Inferior parietal cortex (tissue), 1 donor: Measurements from ENCODE around the gene GID8.

ENCODE experiments used
- DNase-seq: peaks from one replicate; pipeline ENCODE4 v3.0.0-alpha.2; 2016; ENCODE audit errors: extremely low spot score

Gene GID8

DNA sequence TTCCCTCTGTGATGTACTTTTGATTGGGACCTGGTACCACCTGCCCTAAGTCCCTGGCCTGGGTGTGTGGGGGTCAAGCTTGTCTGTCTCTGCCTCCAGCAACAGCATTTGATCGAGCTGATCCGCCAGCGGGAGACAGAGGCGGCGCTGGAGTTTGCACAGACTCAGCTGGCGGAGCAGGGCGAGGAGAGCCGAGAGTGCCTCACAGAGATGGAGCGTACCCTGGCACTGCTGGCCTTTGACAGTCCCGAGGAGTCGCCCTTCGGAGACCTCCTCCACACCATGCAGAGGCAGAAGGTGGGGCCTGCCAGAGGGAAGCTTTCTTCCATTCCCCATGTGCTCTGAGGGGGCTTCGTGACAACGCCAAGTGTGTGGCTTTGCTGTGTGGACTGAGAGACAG is 5.4 kb downstream of the GID8 start:
- no peak for DNase-seq

DNA sequence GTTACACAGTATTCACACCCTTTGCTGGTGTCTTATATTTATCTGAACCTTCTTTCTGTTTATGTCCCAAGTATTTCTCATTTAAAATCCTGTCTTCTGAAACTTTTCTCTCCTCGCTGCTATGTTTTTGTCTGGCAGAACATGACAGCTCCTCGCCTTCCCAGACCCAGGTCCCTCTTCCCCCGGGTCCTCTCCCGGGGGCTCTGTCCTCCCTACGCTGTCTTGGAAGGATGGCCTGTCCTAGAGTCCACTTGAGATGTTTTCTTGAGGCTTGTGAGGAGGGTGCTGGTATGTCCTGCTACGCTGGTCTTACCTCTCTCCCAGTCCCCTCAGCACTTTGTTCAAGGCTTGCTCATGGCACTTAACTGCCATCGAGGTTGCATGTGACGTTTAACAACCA is 6.2 kb downstream of the GID8 start:
- DNase-seq = no peak

DNA sequence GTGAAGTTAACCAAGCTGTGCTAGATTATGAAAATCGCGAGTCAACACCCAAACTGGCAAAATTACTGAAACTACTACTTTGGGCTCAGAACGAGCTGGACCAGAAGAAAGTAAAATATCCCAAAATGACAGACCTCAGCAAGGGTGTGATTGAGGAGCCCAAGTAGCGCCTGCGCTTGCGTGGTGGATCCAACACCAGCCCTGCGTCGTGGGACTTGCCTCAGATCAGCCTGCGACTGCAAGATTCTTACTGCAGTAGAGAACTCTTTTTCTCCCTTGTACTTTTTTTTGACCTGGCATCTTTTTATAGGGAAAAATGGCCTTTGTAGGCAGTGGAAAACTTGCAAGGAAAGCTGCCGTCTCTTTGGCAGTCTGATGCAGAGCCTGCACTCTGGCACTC is 6.8 kb downstream of the GID8 start:
- no peak for DNase-seq

DNA sequence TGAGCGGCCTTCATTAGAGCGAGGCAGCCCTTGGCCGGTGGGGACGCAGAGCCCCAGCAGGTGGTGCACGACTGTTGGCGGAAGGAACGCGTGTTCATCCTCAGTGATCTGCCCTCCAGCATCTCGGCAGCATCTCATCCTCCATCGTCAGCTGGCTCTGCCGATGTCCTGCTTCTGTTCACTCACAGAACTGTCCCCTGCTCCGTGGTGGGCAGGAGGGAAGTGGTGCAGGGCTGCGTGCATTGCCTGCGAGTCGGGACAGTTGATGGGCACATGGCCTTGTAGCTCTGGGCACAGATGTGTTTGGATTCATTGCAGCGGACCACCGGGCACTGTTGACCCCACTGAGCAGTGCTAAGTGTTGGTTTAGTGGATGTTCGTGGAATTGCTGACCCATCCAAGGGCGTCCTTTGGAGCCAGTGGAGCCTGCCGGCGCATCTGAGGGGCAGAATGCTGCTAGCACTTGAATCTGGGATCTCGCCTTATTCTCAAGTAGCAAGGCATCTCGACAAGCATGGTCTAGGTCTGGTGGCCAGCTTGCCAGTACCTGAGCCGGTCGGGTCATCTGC is 7.9 kb downstream of the GID8 start:
- no peak for DNase-seq

DNA sequence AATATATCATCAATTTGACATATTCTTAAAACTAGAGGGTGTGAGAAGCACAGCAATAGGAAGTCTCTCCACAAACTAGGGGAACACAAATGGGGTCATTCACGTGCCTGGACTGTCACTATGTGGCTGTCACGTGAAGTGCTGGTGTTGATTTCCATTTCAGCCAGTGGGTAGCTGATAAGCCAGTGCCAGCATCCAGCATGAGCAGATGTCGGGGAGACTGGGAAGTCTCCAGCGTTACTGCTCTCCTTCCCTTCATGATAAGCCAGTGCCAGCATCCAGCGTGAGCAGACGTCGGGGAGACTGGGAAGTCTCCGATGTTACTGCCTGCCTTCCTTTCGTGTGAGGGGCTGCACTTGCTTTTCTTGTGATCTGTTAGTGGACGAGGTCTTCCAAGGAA is 9.0 kb downstream of the GID8 start:
- DNase-seq = peak; percentile 21

DNA sequence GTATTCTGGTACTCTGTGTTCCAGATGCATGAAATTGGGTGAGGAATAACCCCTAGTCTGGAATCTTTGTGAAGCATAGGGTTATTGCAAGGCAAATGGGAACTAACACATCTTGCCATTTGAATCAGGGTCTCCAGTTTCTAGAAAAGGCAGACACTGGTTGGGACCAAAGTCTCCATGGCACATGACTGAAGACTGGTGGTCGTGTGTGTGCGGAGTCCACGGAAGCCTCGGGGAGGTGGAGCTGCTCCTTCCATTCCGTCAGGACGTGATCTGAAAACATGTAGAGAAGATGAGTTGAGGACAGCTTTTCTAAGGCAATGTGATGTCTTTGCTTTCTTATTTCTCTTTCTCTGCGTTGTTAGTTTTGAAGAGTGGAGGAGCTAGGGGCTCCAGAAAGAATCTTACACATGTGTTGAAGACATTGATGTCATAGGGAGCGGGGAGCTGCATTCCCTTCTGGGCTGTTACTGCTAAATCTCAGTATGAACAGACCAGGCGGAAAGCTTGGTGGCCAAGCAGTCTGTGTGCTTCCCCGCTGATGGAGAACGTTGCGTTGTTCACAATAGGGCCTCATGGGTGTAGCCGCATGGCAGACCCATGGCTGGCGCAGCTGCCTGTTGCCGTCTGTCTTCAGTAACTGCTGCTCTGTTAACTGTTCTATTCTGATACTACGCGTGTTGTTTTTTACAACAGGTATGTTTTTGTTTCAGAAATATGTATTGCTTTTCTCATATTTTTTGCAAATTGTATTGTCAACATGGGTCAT is 9.8 kb downstream of the GID8 start:
- DNase-seq = no peak

DNA sequence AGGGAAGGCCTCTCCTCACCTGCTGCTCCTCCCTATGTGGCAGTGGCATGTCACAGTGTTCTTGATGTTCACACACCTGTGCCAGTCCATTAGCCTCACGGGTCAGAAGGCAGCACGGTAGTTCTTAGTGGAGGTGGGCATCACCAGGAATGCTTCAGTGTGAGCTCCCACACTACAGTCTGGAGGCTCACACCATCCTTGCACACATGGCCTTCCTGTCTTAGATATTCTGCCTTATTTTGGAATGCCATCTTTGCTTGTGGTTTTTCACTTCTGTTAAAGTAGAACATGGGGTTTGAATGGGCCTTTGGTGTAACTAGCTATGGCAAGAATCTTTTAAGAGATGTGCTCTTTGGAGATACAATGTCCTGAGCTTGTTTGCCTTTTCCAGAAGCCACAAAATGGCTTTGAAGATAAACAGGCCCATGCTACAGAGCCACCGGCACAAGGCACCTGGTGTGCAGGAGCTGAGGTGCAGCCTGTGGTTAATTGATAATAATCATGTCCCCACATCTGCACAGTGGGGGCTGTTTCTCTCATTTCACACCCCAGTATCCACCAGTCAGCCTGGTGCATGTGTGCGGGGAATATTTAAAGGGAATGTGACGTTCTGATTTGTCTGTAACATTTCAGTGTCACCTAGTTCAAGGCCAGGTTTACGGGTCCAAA is 11.3 kb downstream of the GID8 start:
- no peak for DNase-seq

DNA sequence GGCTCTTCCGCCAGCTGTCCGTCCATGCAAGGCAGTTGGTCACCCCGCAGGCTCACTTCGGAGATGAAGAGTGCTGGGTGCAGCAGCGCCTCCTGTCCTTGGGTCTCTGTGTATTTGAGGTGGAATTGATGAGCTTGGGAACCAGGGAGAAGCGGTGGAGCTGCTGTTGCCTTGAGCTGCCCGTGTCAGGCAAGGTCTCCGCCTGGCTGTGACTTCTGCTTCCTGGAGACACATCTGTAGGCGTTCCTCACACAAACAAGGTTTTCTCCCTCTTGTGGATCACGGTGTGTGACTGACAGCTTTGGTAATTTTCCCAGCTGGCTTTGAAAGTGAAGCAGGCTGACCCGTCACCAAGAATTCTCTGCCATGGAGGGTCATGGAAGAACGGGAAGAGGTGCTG is 12.0 kb downstream of the GID8 start:
- no peak for DNase-seq

DNA sequence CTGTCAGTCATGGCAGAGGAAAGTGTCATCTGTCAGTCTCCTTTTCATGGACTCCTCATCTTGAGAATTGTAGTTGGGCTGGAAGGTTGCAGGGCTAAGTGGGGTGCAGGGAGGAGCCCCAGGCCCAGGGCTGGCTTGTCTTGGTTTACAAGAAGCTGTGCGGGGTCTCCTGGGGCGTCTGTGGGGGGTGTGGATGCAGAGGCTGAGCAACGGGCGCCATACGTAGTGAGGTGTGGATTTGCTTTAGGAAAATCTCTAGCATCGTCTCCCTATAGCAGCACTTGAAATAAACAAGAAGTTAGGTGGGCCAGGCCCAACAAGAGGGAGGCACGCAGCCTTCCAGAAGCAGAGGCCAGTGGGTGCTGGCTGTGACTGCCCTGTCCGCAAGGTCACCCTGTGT is 12.8 kb downstream of the GID8 start:
- no peak for DNase-seq

DNA sequence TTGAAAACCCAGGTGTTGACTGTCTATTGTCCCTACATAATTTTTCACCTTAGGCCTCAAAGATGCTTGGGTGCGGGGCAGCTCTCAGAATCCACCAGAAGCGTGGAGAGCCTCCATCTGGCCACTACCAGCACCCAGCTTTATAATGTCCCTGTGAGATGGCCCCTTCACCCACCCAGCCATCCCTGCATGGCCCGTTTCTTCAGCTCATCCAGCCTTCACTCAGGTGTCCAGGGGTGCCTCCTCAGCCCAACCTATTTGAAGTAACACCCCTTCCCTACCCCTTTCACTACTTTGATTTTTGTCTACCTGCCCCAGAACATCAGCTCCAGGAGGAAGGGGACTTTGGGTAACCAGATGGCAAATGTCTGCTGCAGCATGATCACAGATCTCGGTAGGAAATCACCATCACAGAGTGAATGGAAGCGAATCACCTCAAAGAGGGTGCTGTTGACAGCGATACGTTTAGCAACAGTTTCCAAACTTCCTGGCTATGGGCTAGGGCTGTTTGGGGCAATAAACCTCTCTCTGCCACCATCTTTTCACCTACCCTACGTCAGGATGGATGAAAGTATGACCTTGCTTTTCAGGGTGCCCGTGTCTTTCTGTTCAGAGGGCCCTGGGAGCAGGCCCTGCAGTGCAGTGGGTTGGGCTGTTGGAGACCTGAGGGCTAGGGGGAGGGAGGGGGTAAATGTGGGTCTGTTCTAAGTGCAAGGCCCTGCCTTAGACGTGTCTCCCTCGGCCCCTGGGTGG is 13.4 kb downstream of the GID8 start:
- no peak for DNase-seq

DNA sequence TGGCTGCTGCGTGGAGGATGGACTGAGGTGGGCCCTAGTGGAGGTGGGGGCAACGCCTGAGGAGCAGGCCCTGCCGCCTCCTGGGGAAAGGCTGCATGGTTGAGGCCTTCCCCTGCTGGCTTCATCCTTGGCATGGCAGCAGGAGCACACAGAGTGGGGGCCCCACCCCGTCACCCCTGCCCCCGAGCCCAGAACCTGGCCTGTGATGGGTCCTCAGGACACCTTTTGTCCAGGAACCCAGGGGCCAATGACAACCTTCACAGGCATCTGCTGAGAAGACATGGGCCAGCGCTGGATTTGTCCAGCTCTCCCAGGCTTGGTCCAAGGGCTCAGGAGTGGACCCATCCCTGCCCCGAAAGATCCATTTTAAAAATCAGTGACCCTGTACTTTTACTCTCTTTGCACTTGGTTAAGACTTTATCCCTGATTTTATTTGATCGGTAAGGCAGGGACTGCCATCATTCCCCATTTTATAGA is 14.0 kb downstream of the GID8 start:
- DNase-seq = no peak

DNA sequence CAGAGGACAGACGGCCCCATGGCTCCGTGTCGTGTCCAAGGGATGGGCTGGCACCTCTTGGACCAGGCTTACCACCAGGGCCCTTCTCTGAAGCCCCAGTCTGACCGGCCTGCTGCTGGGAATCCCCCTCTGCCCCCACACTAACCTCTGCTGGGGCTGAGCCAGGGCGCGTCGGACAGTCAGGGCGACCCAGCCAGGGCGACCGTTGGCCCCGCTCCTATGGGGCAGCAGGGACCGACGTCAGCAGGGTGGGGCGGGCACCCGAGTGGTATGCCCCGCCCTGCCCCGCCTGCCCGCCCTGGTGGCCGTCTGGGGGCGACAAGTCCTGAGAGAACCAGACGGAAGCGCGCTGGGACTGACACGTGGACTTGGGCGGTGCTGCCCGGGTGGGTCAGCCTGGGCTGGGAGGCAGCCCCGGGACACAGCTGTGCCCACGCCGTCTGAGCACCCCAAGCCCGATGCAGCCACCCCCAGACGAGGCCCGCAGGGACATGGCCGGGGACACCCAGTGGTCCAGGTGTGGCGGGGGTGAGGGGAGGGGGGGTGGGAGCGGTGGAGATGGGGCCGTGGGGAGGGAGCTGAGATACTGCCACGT is 14.5 kb downstream of the GID8 start, which contains the start of gene SLC17A9:
Gene SLC17A9 (plus strand): TSS at position 337 of the 595 bp plus-strand sequence. CDS start 122 bp downstream, at position 459.
- DNase-seq = no peak

DNA sequence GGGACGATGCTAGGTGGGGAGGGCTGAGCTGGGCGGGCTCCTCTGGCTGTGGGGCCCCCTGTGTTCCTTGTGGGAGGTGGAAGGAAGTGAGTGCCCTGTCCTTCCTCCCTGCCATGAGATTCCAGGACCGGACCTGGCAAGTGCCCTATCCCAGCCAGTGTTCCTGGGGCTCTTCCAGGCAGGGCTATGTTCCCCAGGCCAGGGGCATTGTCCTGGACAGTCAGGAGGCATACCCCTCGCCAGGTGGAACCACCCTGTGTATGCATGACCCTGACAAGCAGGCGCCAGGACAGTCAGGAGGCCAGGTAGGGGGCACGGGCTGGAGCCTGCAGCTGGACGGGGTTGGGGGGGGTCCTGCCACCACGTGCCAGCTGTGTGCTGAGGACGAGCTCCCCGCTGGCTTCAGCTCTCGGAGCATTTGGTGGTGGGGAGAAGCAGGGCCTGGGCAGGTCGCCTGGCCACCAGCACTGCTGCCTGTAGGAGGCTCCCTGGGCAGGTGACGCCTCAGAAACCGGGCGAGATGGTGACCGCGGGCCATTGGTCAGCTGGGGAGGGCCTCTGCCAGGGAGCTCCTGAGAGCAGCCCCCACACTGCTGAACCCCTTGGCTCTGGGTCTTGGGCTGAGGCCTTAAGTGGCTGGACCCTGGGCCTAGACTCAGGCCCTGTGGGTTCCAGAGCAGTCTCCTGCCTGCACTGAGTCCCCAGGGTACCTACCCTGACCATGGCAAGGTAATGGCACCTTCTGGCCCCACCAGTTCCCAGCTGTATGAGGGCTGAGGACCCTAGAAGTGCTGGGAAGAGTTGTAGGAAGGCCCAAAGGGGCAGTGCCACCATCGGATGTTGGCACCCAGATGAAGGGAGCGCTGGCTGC is 15.3 kb downstream of the GID8 start:
- no peak for DNase-seq

DNA sequence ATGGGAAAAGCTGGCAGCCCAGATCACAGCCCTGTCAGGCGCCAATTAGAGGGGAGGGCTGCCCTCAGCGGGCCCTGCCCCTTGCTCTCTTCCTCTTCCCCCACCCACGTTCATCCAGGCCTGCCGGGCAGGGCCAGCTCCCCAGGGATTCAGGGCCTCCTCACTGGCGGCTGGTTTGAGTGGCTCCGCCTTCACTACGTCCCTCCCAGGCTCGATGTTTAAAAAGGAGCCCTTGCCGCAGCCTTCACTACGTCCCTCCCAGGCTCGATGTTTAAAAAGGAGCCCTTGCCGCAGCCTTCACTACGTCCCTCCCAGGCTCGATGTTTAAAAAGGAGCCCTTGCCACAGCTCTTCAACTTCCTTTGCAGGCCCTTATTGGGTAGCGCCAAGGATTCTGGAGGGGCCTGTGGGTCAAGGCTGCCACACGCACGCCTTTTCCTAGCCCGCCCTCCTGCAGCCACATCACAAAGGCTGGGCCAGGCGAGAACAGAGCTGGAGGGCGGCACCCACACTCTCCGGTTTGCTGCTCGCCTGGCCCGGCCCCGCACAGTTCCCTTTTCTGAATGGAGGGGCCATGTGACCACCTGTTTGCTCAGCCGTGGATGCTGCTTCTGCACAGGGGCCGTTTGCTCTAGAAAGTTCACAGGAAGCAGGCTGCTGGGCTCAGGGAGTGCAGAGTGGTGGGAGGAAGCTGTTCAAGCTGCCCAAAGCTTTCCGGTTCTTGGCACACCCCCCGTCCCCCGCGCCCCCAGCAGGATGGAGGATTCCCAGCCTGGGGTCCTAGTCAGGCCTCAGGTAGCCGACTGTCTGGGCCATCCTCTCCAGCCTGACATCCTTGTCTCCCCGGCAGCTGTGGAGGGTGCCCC is 16.1 kb downstream of the GID8 start:
- DNase-seq = no peak

DNA sequence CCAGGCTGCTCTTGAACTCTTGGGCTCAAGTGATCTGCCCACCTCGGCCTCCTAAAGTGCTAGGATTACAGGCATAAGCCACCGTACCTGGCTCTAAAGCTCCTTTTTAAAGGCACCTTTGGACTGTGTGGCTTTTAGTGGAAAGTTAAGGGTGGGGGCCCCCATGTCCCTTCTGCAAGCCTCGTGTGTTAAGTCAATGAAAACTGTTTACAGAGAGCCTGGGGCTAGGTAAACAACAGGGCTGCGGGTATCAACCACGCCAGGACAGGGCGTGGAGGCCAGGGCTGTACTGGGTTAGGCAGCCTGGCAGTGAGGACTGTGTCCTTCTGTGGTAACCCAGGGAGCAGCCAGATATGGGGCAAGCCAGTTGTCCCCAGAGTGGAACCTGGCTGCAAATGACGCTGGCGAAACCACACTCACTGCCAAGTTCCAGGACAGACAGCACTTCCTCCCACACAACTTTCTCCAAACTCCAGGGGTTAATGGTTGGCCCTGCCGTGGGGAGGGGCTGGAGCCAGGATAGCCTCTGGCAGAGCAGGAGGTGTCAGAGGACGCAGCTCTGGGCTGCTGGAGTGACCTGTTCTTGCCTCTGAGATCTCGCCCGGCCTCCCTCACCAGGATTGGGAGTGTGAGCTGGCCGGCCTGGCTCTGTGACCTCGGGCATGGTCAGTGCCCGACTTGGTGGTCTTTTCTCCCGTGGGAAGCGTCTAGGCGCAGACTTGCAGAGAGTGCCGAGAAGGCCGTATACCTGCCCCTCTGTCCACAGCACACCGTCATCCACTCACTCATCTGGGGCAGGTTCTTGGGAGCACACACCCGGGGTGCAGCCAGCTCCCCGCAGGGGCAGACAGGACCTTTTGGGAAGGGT is 17.8 kb downstream of the GID8 start:
- DNase-seq = no peak

DNA sequence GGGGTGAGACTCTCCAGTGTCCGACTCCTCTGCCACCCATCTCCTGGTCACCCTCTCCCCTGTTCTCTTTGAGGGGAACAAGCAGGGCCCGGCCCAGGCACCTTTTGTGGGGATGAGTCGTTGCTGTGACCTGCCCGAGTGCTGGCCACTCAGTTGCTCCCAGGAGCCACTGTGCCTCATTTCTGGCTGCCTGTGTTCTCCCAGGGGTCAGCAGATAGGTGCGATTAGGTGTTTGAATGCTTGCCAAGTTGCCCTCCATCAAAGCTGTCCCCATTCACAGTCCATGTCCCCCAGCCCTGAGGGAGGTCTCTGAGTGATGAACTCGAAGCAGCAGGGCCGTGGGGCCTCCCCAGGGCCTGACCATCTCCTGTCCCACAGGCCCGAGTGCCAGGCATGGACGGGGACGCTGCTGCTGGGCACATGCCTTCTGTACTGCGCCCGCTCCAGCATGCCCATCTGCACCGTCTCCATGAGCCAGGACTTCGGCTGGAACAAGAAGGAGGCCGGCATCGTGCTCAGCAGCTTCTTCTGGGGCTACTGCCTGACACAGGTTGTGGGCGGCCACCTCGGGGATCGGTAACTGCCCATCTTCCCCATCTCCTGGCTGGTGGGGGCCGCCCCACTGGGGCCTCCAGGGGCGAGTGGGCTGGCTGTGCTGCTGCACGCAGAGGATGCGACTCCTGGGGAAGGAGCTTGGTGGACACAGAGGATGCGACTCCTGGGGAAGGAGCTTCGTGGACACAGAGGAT is 18.6 kb downstream of the GID8 start:
- DNase-seq = no peak

DNA sequence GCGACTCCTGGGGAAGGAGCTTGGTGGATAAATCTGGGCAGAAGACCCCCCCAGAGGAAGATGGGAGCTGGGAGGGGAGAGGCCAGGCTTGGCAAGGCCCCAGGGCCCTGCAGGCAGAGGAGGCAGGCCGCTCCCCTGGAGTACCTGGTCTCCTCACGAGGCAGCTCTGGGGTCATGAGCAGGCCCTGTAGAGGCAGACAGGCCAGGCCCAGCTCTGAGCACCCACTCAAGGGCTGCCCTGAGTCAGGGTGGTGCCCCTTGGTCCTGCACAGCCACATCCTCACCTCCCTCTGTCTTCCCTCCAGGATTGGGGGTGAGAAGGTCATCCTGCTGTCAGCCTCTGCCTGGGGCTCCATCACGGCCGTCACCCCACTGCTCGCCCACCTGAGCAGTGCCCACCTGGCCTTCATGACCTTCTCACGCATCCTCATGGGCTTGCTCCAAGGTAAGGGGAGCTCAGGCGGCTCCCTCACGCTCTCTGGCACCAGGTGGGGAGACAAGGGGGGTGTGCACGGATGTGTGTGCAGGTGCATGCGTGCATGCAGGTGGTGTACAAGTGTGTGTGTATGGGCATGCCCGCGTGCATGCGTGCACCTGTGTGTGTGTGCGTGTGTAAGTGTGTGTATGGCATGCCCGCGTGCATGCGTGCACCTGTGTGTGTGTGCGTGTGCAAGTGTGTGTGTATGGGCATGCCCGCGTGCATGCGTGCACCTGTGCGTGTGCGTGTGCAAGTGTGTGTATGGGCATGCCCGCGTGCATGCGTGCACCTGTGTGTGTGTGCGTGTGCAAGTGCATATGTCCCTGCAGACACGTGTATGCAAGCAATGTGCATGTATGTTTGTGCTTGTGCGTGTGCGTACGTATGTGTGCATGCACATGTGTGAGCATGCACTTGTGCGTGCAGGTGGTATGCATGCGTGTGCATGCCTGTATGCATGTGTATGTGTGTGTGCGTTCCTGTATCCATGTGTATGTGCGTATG is 19.5 kb downstream of the GID8 start:
- DNase-seq = no peak
